ENCODE results near the gene PDE1A. TPM values are rescaled to one million over a fixed set of nuclear protein-coding genes. Genes with fewer than 3 reads are reported as not detected.

The PDE1A gene
- total and polyA plus RNA-seq, 12 donors: 4.0 to 17.4 (median 5.8) TPM

GRCh38 chr2:182098648-182099047, 328.2 kb downstream of the PDE1A start:
- Histone ChIP-seq H3K9me3 (replicated peaks in 1 of 3) (no peaks in the 10 kb centered on the region), H3K4me1 (replicated peaks in 1 of 2) (no peaks in the 10 kb centered on the region), H3K27me3 (no peaks in the 10 kb centered on the region), H3K27ac (no peak overlapping the region), H3K36me3 (replicated peaks in 1 of 2) (no peaks in the 10 kb centered on the region), H3K4me3 (no peak overlapping the region)
- DNase-seq: no peak
- intact Hi-C loops (cut with DNase I): no loop called here
- TF ChIP-seq POLR2A (IDR thresholded peaks at IDR 0.05): no peak
- WGBS, 4 donors: 59 to 81% (median 69%) methylated on average over 1 of the region's 1 CpG

GRCh38 chr2:182097571-182098164, 329.2 kb downstream of the PDE1A start:
- DNase-seq: no peak
- H3K36me3 ChIP-seq (replicated peaks in 1 of 2): no peaks in the 10 kb centered on the region
- no peaks in the 10 kb centered on the region for H3K4me1 ChIP-seq (replicated peaks in 1 of 2)
- no peak overlapping the region for H3K27ac ChIP-seq
- TF ChIP-seq POLR2A (IDR thresholded peaks at IDR 0.05): no peak
- no peak for TF ChIP-seq CTCF (IDR thresholded peaks at IDR 0.05)
- H3K9me3 ChIP-seq (replicated peaks in 1 of 3): no peaks in the 10 kb centered on the region
- intact Hi-C loops (cut with DNase I): no loop called here
- no peak overlapping the region for H3K4me3 ChIP-seq
- no peaks in the 10 kb centered on the region for H3K27me3 ChIP-seq
- 52 to 64% (median 63%) methylated on average over 2 of the region's 2 CpGs for WGBS, 4 donors

GRCh38 chr2:182090486-182090885, 336.4 kb downstream of the PDE1A start:
- Histone ChIP-seq H3K9me3 (replicated peaks in 1 of 3) (no peaks in the 10 kb centered on the region), H3K36me3 (replicated peaks in 1 of 2) (no peaks in the 10 kb centered on the region), H3K4me3 (no peak overlapping the region), H3K27ac (no peak overlapping the region), H3K27me3 (no peaks in the 10 kb centered on the region), H3K4me1 (replicated peaks in 1 of 2) (no peaks in the 10 kb centered on the region)
- DNase-seq: no peak
- TF ChIP-seq POLR2A (IDR thresholded peaks at IDR 0.05): no peak
- TF ChIP-seq CTCF (IDR thresholded peaks at IDR 0.05): no peak
- WGBS, 4 donors: 71 to 75% (median 74%) methylated on average over 3 of the region's 3 CpGs
- intact Hi-C loops (cut with DNase I): no loop called here

Small RNAs within 50 kb of the gene (small RNA-seq; reads per million reads assigned to genes)
- 0 reads per million in 2 donors for gene RN7SL267P

All from adrenal gland (tissue), 12 donors.